AG09319 (cell line): ENCODE results near the gene NCAPD2.

Experiments used
- DNase-seq: peaks from one replicate; pipeline ENCODE4 v3.0.0-alpha.2; 2010; ENCODE audit warnings: low read depth; ENCODE audit errors: extremely low read depth
- TF ChIP-seq, protein P1 (sequence below): IDR thresholded peaks from 2 replicates; pipeline ENCODE4 v1.5.1; 2011; ENCODE audit warnings: low read depth, mild to moderate bottlenecking, inconsistent platforms, low read length, moderate library complexity

The NCAPD2 gene

DNA sequence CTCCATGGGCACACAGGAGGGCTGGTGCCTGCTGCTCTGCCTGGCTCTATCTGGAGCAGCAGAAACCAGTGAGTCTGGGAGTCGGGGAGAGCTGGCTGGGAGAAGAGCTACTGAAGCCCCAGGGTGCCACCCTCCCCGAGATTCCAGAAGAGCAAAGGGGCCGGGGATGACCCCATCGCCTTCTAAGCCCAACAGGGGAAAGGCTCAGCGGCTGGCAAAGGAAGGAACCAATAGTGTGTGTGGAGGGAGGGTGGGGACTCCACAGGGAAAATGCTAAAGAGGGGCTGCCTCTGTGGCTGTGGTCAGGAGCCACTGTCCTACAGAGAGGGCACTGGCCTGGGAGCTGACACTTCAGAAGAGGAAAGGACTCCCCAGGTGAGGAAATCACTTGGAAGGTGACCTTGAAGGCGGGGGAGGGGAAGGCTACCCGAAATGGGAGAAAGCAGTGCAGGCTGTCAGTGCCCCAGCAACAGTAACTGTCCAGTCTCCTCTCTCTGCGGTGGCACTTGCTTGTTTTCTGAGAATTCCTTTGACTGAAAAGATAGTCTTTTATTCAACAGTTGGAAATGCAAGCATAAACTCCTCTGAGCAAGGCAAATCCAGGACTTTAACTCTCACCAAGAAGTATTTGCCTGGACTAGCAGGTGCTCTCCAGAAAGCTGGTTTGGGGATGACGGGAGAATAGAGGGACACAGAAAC lies 41.5 kb upstream of the NCAPD2 start:
- no peak for DNase-seq

DNA sequence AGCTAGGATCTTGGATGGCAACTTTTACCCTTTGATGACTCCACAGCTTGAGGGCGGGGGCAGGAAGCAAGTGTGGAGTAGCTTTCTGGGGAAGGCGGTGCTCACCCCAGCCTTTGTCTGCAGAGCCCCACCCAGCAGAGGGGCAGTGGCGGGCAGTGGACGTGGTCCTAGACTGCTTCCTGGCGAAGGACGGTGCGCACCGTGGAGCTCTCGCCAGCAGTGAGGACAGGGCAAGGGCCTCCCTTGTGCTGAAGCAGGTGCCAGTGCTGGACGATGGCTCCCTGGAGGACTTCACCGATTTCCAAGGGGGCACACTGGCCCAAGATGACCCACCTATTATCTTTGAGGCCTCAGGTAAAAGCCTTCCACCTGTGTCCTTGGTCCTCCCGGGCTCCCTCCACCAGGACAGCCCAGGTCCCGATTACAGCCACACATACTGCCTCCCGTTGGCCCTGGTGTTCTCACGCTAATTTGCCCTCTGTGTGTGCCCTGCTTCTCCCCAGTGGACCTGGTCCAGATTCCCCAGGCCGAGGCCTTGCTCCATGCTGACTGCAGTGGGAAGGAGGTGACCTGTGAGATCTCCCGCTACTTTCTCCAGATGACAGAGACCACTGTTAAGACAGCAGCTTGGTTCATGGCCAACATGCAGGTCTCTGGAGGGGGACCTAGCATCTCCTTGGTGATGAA lies 40.8 kb upstream of the NCAPD2 start:
- TF ChIP-seq, protein P1, sequence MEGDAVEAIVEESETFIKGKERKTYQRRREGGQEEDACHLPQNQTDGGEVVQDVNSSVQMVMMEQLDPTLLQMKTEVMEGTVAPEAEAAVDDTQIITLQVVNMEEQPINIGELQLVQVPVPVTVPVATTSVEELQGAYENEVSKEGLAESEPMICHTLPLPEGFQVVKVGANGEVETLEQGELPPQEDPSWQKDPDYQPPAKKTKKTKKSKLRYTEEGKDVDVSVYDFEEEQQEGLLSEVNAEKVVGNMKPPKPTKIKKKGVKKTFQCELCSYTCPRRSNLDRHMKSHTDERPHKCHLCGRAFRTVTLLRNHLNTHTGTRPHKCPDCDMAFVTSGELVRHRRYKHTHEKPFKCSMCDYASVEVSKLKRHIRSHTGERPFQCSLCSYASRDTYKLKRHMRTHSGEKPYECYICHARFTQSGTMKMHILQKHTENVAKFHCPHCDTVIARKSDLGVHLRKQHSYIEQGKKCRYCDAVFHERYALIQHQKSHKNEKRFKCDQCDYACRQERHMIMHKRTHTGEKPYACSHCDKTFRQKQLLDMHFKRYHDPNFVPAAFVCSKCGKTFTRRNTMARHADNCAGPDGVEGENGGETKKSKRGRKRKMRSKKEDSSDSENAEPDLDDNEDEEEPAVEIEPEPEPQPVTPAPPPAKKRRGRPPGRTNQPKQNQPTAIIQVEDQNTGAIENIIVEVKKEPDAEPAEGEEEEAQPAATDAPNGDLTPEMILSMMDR, result no peak

More for the DNA sequence above, 41.5 kb upstream of the NCAPD2 start:
- TF ChIP-seq, protein P1, result no peak

DNA sequence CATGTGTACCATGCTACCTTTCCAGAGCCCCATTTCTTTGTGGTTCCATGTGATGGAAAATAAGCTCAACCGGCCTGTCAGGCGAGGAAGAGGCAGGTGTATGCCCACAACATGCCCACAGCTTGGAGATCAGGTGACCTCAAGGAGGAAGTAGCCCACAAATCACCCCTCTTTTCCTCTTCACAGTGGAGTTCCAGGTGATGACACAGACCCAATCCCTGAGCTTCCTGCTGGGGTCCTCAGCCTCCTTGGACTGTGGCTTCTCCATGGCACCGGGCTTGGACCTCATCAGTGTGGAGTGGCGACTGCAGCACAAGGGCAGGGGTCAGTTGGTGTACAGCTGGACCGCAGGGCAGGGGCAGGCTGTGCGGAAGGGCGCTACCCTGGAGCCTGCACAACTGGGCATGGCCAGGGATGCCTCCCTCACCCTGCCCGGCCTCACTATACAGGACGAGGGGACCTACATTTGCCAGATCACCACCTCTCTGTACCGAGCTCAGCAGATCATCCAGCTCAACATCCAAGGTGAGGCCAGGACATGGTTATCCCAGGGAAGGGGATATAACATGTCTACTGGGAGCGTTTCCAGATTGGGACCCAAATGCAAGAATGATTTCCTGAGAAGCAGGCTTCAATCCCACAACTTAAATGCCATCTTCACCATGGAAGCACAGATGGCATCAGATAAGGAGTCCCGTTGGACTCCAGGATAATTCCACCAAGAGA lies 36.5 kb upstream of the NCAPD2 start:
- TF ChIP-seq, protein P1, result no peak

More for the DNA sequence above, 40.8 kb upstream of the NCAPD2 start:
- DNase-seq, result no peak

DNA sequence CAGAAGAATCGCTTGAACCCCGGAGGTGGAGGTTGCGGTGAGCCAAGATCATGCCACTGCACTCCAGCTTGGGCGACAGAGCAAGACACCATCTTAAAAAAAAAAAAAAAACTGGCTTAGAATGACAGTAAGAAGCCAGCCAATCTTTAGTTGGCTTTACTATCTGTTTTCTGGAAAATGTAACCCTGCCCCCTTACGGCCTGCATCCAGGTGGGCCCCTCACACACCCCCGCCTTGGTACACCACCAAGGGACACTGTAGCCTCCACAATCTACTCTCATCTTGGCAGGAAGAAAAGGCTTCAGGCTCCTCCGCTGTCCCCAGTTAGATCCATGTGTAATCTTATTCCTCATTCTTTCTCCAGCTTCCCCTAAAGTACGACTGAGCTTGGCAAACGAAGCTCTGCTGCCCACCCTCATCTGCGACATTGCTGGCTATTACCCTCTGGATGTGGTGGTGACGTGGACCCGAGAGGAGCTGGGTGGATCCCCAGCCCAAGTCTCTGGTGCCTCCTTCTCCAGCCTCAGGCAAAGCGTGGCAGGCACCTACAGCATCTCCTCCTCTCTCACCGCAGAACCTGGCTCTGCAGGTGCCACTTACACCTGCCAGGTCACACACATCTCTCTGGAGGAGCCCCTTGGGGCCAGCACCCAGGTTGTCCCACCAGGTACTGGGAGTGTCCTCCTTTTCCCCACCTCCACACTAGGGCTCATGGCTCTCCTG lies 35.5 kb upstream of the NCAPD2 start:
- no peak for DNase-seq
- TF ChIP-seq, protein P1, result no peak

More for the DNA sequence above, 36.5 kb upstream of the NCAPD2 start:
- DNase-seq, result no peak

DNA sequence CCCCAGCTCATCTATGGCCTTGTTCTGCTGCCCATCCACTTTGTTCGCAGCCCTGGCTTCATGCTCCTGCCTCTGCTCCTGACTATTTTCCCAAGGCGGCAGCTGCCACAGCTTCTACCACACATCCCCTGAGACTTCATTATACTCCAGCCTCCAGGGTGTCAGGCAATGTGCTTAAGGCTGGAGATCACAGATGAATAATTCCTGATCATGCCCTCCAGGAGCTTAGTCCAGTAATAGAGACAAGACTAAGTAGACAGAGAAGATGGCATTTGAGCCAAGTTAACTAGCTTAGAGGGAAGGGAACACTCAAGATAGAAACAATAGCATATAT lies 34.9 kb upstream of the NCAPD2 start:
- TF ChIP-seq, protein P1, result no peak
- no peak for DNase-seq

DNA sequence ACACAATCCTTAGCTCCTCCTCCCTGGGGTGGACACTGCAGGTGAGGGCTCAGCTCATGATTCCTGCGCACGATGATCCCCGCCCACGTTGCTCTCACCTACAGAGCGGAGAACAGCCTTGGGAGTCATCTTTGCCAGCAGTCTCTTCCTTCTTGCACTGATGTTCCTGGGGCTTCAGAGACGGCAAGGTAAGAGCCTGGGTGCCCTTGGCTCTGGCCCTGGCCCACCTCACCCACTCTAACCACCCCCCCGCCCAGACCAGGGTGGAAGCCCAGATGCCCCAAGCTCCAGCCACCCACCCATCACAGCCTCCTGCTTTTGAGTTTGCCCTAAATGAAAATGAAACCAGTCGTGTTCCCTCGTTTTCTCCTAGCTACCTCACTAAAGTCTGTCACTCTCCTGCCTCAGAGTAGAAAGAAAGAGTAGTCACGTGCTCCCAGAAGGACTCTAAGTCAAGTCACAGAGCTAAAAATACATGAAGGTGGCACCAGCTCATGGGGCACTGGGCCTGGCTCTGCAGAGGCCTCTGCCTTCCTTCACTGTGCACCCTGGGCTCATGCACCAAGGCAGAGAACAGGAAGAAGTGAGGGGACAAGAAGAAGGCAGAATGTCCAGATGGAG lies 33.0 kb upstream of the NCAPD2 start:
- no peak for DNase-seq

More for the DNA sequence above, 33.0 kb upstream of the NCAPD2 start:
- TF ChIP-seq, protein P1, result no peak
